A673 (cell line): Measurements from ENCODE around the gene GAS7.

Experiments used
- CTCF ChIP-seq: fragments of 300-800, 200-600 bp; sonication (generic); conservative IDR thresholded peaks from 2 replicates; pipeline ENCODE4 v1.5.1; 2017; ENCODE audit warnings: low read depth, mild to moderate bottlenecking, antibody characterized with exemption, low read length, moderate library complexity, mixed read lengths
- EZH2 ChIP-seq: fragments of 200-600 bp; sonication (generic); IDR thresholded peaks from 2 replicates; pipeline ENCODE4 v1.6.1; 2017; ENCODE audit warnings: borderline replicate concordance, low read depth, mild to moderate bottlenecking, mixed read lengths, antibody characterized with exemption, low read length; ENCODE audit not compliant: poor library complexity, severe bottlenecking

DNA sequence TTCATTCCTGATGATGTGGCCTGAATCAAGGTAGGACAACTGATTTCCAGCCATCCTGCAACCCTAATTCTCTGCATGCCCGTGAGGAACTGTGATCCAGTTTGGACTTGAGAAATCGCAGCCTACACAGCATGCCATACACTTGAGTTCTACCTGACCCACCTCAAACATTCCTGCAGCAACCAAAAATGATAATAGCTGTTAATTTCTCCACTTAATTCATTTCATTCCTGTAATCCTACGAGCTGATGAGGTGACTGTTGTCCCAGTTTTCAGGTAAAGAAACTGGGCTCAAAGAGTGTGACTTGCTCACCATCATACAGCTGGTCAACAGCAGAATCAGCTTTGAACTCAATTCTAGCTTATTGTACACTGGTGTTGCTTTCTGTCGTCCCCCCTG is 2.2 kb upstream of the GAS7 start:
- TF ChIP-seq CTCF (no peak), EZH2 (no peak)
